RWPE1 (cell line): ENCODE measurements around the gene CDH20.

ENCODE experiments used
- CTCF ChIA-PET: fragments of 350-600 bp; sonication (Branson Sonifier 250); formaldehyde crosslinking; extraction: SDS; loops from one replicate; lab custom pipeline; 2021; lab: Yijun Ruan, JAX
- POLR2A ChIA-PET: fragments of 400-600 bp; formaldehyde crosslinking; extraction: SDS; loops from one replicate; lab custom pipeline; 2020; ENCODE audit warnings: antibody characterized with exemption; ENCODE audit not compliant: low non-redundant PET; lab: Yijun Ruan, JAX
- DNase-seq: peaks from one replicate; pipeline ENCODE4 v3.0.0; 2012; ENCODE audit warnings: low spot score
- H3K27ac ChIP-seq: fragments of 450-650 bp; 2 replicates; pipeline ENCODE4 v1.5.1; 2017
- TF ChIP-seq, protein P1 (sequence below): fragments of 450-650 bp; conservative IDR thresholded peaks from 2 replicates; pipeline ENCODE4 v1.5.1; 2017; ENCODE audit warnings: low read depth, mild to moderate bottlenecking

CDH20 gene

GRCh38 chr18:61336766-61337165 lies 3.5 kb downstream of the CDH20 start:
- CTCF ChIA-PET: no interaction called here
- no peak overlapping the region for H3K27ac ChIP-seq
- TF ChIP-seq, protein P1, sequence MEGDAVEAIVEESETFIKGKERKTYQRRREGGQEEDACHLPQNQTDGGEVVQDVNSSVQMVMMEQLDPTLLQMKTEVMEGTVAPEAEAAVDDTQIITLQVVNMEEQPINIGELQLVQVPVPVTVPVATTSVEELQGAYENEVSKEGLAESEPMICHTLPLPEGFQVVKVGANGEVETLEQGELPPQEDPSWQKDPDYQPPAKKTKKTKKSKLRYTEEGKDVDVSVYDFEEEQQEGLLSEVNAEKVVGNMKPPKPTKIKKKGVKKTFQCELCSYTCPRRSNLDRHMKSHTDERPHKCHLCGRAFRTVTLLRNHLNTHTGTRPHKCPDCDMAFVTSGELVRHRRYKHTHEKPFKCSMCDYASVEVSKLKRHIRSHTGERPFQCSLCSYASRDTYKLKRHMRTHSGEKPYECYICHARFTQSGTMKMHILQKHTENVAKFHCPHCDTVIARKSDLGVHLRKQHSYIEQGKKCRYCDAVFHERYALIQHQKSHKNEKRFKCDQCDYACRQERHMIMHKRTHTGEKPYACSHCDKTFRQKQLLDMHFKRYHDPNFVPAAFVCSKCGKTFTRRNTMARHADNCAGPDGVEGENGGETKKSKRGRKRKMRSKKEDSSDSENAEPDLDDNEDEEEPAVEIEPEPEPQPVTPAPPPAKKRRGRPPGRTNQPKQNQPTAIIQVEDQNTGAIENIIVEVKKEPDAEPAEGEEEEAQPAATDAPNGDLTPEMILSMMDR: no peak
- POLR2A ChIA-PET: no interaction called here
- no peak for DNase-seq

- CTCF ChIA-PET: no interaction called here
- H3K27ac ChIP-seq: no peak overlapping the region
- no peak for DNase-seq
- POLR2A ChIA-PET: no interaction called here
- TF ChIP-seq, protein P1: no peak
Measured at GRCh38 chr18:61337527-61337926, 4.3 kb downstream of the CDH20 start.

- no peak for DNase-seq
- CTCF ChIA-PET: no interaction called here
- no peak overlapping the region for H3K27ac ChIP-seq
- POLR2A ChIA-PET: no interaction called here
- TF ChIP-seq, protein P1: no peak
Measured at GRCh38 chr18:61340148-61340547, 6.9 kb downstream of the CDH20 start.

DNA sequence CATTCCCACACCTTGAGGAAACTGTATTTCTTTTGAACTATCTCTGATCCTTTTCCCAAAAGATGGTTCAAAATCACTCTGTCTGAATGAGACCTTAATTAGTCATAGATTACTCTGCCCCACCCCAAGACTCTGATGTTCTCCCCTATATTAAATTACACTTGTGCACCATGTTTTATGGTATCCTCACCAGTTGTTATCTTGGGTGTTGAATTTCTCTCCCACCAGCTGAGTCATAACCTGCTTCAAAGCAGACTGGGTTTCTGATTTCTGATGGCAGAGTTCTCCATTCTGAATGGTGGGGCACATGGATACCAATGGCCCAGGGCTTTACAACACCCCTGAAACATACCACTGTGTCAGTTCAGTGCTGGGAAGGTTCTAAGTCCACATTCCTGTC lies 15.0 kb downstream of the CDH20 start:
- CTCF ChIA-PET: no interaction called here
- POLR2A ChIA-PET: no interaction called here
- DNase-seq: no peak
- H3K27ac ChIP-seq: no peak overlapping the region
- TF ChIP-seq, protein P1: no peak

DNA sequence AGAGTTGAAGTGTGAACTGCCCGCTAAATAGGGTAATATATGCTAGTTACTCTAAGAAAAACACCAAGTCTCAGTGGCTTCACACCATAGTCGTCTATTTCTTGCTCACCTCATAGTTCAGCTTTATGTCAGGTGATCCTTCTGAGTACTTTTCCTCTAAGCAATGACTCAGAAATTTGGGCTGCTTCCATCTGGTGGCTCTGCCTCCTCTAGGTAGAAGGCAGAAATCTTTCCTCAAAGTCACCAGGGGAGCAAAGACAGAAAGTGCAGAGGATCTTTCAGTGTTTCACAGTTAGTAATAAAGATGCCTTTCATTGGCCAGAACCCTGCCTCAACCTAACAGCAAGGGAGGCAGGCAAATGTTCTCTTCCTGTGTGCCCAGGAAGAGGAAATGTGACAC lies 17.3 kb downstream of the CDH20 start:
- TF ChIP-seq, protein P1: no peak
- no peak for DNase-seq
- H3K27ac ChIP-seq: no peak overlapping the region
- POLR2A ChIA-PET: no interaction called here
- CTCF ChIA-PET: interaction anchor here (0.5 to 0.7 kb wide), 2 partner anchors 666 to 1229 kb away, joined by 3 read pairs; no protein-coding TSS in a partner anchor

- ChIA-PET POLR2A (no interaction called here), CTCF (no interaction called here)
- no peak for DNase-seq
- H3K27ac ChIP-seq: no peak overlapping the region
- TF ChIP-seq, protein P1: no peak
Measured at GRCh38 chr18:61352059-61352458, 18.8 kb downstream of the CDH20 start.

DNA sequence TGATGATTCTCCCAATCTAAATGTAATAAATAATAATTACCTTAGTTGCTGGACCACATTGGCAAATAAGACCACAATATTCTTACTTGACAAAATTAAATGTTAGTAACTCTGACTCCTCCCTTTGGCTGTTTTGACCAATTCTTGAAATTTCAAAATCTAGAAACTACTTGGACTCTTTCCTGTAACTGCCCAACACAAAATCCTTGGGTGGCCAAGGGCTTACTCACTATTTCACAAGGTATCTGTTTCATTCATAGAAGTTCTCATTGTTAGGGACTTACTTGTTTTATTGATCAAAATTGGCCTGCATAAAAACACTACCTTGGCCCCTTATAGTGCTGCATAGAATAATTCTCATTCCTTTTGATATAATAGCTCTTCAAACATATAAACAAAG lies 19.4 kb downstream of the CDH20 start:
- TF ChIP-seq, protein P1: no peak
- ChIA-PET POLR2A (no interaction called here), CTCF (no interaction called here)
- no peak overlapping the region for H3K27ac ChIP-seq
- DNase-seq: no peak
